Activated CD4-positive, alpha-beta T cell treated with anti-CD3 and anti-CD28 coated beads for 24 hours (primary cell): ENCODE results near the gene RASA3.
A peak's percentile ranks its signal among the peaks of the same experiment; 100 is the strongest.

Experiments
- DNase-seq, 2 donors: peaks; one replicate each; pipeline ENCODE4 v3.0.0-alpha.2; 2020; ENCODE audit warnings: low read depth in 2 of 2

Gene RASA3

GRCh38 chr13:114054264-114054663 is 78.2 kb downstream of the RASA3 start:
- DNase-seq, result no peak

- no peak for DNase-seq
Observed at GRCh38 chr13:114053026-114053425, 79.4 kb downstream of the RASA3 start.

GRCh38 chr13:114050536-114051450 is 81.6 kb downstream of the RASA3 start:
- no peak for DNase-seq

- no peak for DNase-seq
Observed at GRCh38 chr13:114049626-114050101, 82.8 kb downstream of the RASA3 start.

- DNase-seq, result peak; percentile 38 to 62
Observed at GRCh38 chr13:114049026-114049425, 83.4 kb downstream of the RASA3 start.

- no peak for DNase-seq
Observed at GRCh38 chr13:114048443-114048842, 84.0 kb downstream of the RASA3 start.

- DNase-seq, result no peak
Observed at GRCh38 chr13:114047358-114047881, 85.0 kb downstream of the RASA3 start.

- no peak for DNase-seq
Observed at GRCh38 chr13:114046431-114046975, 85.9 kb downstream of the RASA3 start.

GRCh38 chr13:114045113-114045735 is 87.2 kb downstream of the RASA3 start:
- no peak for DNase-seq

- DNase-seq, result no peak
Observed at GRCh38 chr13:114044486-114044885, 87.9 kb downstream of the RASA3 start.

- no peak for DNase-seq
Observed at GRCh38 chr13:114043421-114044053, 88.9 kb downstream of the RASA3 start.

GRCh38 chr13:114042066-114042815 is 90.2 kb downstream of the RASA3 start:
- no peak for DNase-seq

GRCh38 chr13:114041493-114041892 is 90.9 kb downstream of the RASA3 start:
- no peak for DNase-seq

GRCh38 chr13:114039471-114040141 is 92.8 kb downstream of the RASA3 start:
- DNase-seq, result no peak

GRCh38 chr13:114038900-114039299 is 93.5 kb downstream of the RASA3 start:
- DNase-seq, result no peak

- DNase-seq, result no peak
Observed at GRCh38 chr13:114038211-114038613, 94.2 kb downstream of the RASA3 start.

GRCh38 chr13:114037674-114038073 is 94.7 kb downstream of the RASA3 start:
- no peak for DNase-seq

- DNase-seq, result no peak
Observed at GRCh38 chr13:114035583-114036531, 96.6 kb downstream of the RASA3 start.

GRCh38 chr13:114035186-114035582 is 97.2 kb downstream of the RASA3 start:
- DNase-seq, result no peak
